ENCODE data around the gene TPM1. TPM values are rescaled to one million over a fixed set of nuclear protein-coding genes. Genes with fewer than 3 reads are reported as not detected.

Gene TPM1
- total RNA-seq, 1 experiment from 2014 or later: 748 TPM

GRCh38 chr15:63041402-63041973 lies 1.1 kb upstream of the TPM1 start:
- Histone ChIP-seq H2BK20ac (ENCODE audit: low read depth, low read length, poor library complexity, severe bottlenecking) (no peak overlapping the region), H3K4me2 (ENCODE audit: insufficient read depth, insufficient read length, low read length) (peak overlapping the region; percentile 74), H3K18ac (ENCODE audit: insufficient read length, low read depth, low read length) (peak overlapping the region; percentile 91)

More at GRCh38 chr15:63041402-63041973, 1.1 kb upstream of the TPM1 start:
- peak overlapping the region; percentile 61; the same call in 1 of the 2 replicates for H3K14ac ChIP-seq (ENCODE audit: insufficient read depth, low read length)
- no peak overlapping the region for H2BK12ac ChIP-seq (ENCODE audit: insufficient read length, low read depth, low read length)
- no CpG with 5 or more reads among the region's 14 CpGs for WGBS (ENCODE audit: extremely low coverage, insufficient read length, low lambda C conversion rate)
- no peaks in the 10 kb centered on the region; the same call in 1 of the 2 replicates for H3K27me3 ChIP-seq (ENCODE audit: insufficient read depth, low read length)
- H2BK15ac ChIP-seq (ENCODE audit: low read depth, low read length): no peak overlapping the region
- peak overlapping the region in 2 of 3 experiments; percentile 84 to 90; a peak in 3 of 7 replicates for H3K27ac Mint-ChIP-seq
- TF ChIP-seq, protein P1, sequence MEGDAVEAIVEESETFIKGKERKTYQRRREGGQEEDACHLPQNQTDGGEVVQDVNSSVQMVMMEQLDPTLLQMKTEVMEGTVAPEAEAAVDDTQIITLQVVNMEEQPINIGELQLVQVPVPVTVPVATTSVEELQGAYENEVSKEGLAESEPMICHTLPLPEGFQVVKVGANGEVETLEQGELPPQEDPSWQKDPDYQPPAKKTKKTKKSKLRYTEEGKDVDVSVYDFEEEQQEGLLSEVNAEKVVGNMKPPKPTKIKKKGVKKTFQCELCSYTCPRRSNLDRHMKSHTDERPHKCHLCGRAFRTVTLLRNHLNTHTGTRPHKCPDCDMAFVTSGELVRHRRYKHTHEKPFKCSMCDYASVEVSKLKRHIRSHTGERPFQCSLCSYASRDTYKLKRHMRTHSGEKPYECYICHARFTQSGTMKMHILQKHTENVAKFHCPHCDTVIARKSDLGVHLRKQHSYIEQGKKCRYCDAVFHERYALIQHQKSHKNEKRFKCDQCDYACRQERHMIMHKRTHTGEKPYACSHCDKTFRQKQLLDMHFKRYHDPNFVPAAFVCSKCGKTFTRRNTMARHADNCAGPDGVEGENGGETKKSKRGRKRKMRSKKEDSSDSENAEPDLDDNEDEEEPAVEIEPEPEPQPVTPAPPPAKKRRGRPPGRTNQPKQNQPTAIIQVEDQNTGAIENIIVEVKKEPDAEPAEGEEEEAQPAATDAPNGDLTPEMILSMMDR (conservative IDR thresholded peaks at IDR 0.05): no peak
- H2AK5ac ChIP-seq (ENCODE audit: insufficient read length, low read length): no peak overlapping the region
- peaks cover 22 to 41% (median 40%) of the 10 kb centered on the region in 3 experiments for H3K36me3 Mint-ChIP-seq (ENCODE audit: insufficient read depth in 1 of 3, low read depth in 3 of 3)
- peaks cover 28% of the 10 kb centered on the region for H3K23me2 ChIP-seq (ENCODE audit: insufficient read length, low read depth, low read length, poor library complexity, severe bottlenecking)
- no peak overlapping the region for H4K8ac ChIP-seq (replicated peaks; ENCODE audit: insufficient read length, low read depth, low read length)
- H3K56ac ChIP-seq (ENCODE audit: insufficient read length, low read depth, low read length): no peak overlapping the region
- H4K20me1 ChIP-seq (ENCODE audit: control insufficient read depth, insufficient read depth, insufficient read length): no peaks in the 10 kb centered on the region
- H3K9me3 Mint-ChIP-seq: peaks cover 0 to 7% of the 10 kb centered on the region in 2 experiments; a peak in 2 of 5 replicates
- H3K79me1 ChIP-seq (ENCODE audit: insufficient read depth, low read depth, low read length, poor library complexity, severe bottlenecking): no peaks in the 10 kb centered on the region
- no peak overlapping the region for H4K91ac ChIP-seq (ENCODE audit: insufficient read length, low read depth, low read length)
- no peak overlapping the region for H3K27ac ChIP-seq (ENCODE audit: insufficient read length, low read depth, low read length)
- H4K5ac ChIP-seq (ENCODE audit: insufficient read length, low read depth, low read length): no peak overlapping the region
- H3K4me3 Mint-ChIP-seq: peak overlapping the region; percentile 97 to 99
- H2BK120ac ChIP-seq (ENCODE audit: low read depth, low read length, poor library complexity, severe bottlenecking): no peak overlapping the region
- H2BK5ac ChIP-seq (ENCODE audit: insufficient read length, low read length): no peak overlapping the region
- H3K9ac ChIP-seq (ENCODE audit: extremely low read depth, insufficient read length, low read length): peak overlapping the region; percentile 37
- peaks cover 9% of the 10 kb centered on the region; the same call in 1 of the 2 replicates for H3K4me1 ChIP-seq (ENCODE audit: insufficient read depth, low read length)
- H2AFZ ChIP-seq (ENCODE audit: low read length): no peak overlapping the region
- H3T11ph ChIP-seq (ENCODE audit: low read length): no peak overlapping the region
- peaks cover 49 to 56% of the 10 kb centered on the region in 2 experiments for H3K4me1 Mint-ChIP-seq
- H3K27me3 Mint-ChIP-seq (ENCODE audit: low read depth): peaks cover 7% of the 10 kb centered on the region; the same call in 1 of the 2 replicates
- DNase-seq: no peak
- no peak overlapping the region for H3K23ac ChIP-seq (ENCODE audit: insufficient read length, low read depth, low read length)
- H3K79me2 ChIP-seq (ENCODE audit: insufficient read depth, low read length): peaks cover 9% of the 10 kb centered on the region; the same call in 1 of the 2 replicates
- H3K4ac ChIP-seq (ENCODE audit: low read depth, low read length): no peak overlapping the region
- no peaks in the 10 kb centered on the region for H3K9me3 ChIP-seq (ENCODE audit: control insufficient read depth, low read depth, low read length)

Data from H9 (cell line).